Mesodermal cell (in vitro differentiated cells): ENCODE data around the gene ZBTB1.
"Not testable (repeated sequence)": the region's sequence is repeated elsewhere in the genome, so short reads cannot be mapped to it uniquely, and the experiment has no call there.

Source experiments
- H3K27ac ChIP-seq: 2 replicates; pipeline ENCODE4 v1.7.0; 2013; ENCODE audit warnings: mild to moderate bottlenecking, low read depth, low read length, moderate library complexity; ENCODE audit not compliant: severe bottlenecking
- H3K36me3 ChIP-seq: 2 replicates; pipeline ENCODE4 v1.7.1; 2013; ENCODE audit warnings: mild to moderate bottlenecking, low read length, moderate library complexity; ENCODE audit not compliant: control insufficient read depth, insufficient read depth
- H3K4me1 ChIP-seq: one replicate; pipeline ENCODE4 v1.7.1; 2013; ENCODE audit warnings: mild to moderate bottlenecking, low read length; ENCODE audit not compliant: insufficient read depth, control insufficient read depth, poor library complexity, severe bottlenecking
- H3K4me3 ChIP-seq: 2 replicates; pipeline ENCODE4 v1.7.0; 2013; ENCODE audit warnings: low read length, control low read depth, mild to moderate bottlenecking; ENCODE audit not compliant: insufficient read depth, poor library complexity, severe bottlenecking; ENCODE audit errors: extremely low read depth
- H3K9me3 ChIP-seq: 2 replicates; pipeline ENCODE4 v1.7.1; 2013; ENCODE audit warnings: mild to moderate bottlenecking, low read length, moderate library complexity; ENCODE audit not compliant: control insufficient read depth
- WGBS, 2 experiments: methylation state at CpG; one replicate each; pipeline ENCODE4 v1.1.5; 2013; ENCODE audit warnings: missing lambda C conversion rate in 2 of 2; ENCODE audit not compliant: insufficient coverage in 2 of 2; 5-methylcytosine and 5-hydroxymethylcytosine counted together

Gene ZBTB1

DNA sequence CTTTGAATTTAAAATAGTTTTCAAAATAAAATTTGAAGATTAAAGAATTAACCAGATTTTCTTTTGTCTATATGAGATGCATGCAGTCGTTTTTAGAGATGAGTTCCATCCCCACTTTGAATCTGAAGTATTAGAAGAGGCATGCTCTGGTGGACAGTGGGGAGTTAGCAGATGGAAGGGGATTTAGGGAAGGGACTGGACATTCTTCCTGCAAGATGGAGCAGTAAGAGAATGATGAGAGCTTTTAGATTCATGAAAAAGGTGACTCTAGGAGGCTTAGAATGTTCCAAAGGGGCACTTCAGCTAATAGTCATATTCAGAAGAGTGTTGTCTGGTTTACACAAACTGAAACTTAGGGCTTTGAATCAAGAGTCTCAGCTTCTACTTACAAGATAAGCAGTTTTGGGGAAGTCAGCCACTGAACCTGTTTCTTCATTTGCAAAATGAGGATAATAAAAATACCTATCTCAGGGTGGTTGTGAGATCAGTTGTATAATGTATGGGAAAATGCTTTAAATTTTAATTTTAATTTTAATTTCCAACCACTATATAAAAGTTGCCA lies 3.7 kb downstream of the ZBTB1 start:
- WGBS, 2 experiments: 75 to 83% methylated on average over 1 of the region's 1 CpG
- Histone ChIP-seq H3K4me1 (peaks cover 27% of the 10 kb centered on the region), H3K36me3 (peaks cover 7% of the 10 kb centered on the region), H3K9me3 (no peaks in the 10 kb centered on the region), H3K4me3 (no peak overlapping the region), H3K27ac (no peak overlapping the region)

DNA sequence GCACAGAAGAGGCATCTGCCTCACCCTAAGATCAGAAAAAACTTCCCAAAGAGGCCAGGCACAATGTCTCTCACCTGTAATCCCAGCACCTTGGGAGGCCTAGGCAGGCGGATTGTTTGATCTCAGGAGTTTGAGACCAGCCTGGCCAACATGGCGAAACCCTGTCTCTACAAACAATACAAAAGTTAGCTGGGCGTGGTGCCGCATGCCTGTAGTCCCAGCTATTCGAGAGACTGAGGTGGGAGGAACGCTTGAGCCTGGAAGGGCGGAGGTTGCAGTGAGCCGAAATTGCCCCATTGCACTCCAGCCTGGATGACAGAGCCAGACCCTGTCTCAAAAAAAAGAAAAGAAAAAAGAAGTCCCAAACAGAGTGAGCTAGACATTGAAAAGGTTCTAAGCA lies 4.5 kb downstream of the ZBTB1 start:
- no peak overlapping the region for H3K4me3 ChIP-seq
- peaks cover 10% of the 10 kb centered on the region for H3K36me3 ChIP-seq
- 69 to 90% methylated on average over 6 to 8 of the region's 8 CpGs for WGBS, 2 experiments
- peaks cover 27% of the 10 kb centered on the region for H3K4me1 ChIP-seq
- no peaks in the 10 kb centered on the region for H3K9me3 ChIP-seq
- no peak overlapping the region for H3K27ac ChIP-seq

DNA sequence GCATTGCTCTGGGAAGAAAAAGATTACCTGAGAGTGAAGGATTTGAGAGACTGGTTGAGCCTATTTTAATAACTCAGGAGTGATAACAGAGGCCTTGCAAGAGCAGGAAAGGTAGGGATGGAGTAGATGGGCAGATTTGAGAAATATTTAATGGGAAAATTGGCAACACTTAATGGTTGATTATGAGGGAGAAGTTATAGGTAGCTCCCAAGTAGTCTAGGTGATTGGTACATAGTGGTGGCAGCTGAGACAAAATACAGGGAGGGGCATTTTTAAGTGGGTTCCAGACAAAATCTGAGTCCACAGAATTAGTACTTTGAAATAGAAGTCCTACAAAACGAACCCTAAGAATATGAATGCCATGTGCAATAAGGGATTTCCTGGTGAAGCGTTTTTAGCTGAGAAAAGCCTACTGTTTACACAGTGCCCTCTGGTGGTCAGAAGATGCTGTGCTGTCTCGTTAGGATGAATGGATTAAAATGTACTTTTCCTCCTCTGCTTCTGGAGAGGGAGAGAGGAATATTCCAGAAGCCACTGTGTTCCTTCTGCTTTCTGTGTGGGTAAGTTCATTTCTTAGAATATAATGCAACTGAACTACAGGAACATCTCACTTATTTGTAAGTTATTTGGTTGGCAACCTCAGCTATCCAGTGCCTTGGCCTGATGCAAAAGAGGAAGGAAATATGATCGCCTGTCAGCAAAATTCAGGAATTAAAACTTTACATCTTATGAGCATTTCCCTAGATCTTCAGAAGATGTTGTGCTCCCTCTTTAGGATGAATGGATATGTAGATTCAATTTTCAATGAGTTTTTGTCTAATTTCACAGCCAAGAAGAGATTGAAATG lies 6.5 kb downstream of the ZBTB1 start:
- 0% methylated on average over 2 of the region's 4 CpGs; no CpG with 5 or more reads in 1 of the 2 experiments for WGBS, 2 experiments
- Histone ChIP-seq H3K36me3 (peaks cover 10% of the 10 kb centered on the region), H3K4me3 (no peak overlapping the region), H3K4me1 (peaks cover 27% of the 10 kb centered on the region), H3K9me3 (no peaks in the 10 kb centered on the region), H3K27ac (no peak overlapping the region)

DNA sequence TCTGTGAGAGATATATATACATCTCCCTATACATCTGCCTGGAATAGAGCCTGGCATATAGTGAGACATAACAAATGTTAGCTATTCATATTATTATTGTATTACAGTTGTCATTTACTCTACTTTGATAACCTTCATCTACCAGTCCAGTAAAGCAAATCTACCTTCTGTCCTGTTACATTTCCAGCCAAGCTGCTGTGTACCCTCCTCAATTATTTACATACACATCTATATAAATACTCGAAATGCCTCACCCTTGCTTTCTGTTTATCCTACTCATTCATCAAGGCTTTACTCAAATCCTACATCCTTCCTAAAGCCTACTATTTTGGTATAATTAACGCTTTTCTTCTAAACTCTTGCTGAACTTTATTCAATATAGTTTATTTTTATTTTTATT lies 8.7 kb downstream of the ZBTB1 start:
- WGBS, 2 experiments: 90 to 100% methylated on average over 1 of the region's 2 CpGs
- Histone ChIP-seq H3K4me1 (peaks cover 11% of the 10 kb centered on the region), H3K4me3 (no peak overlapping the region), H3K27ac (no peak overlapping the region), H3K9me3 (no peaks in the 10 kb centered on the region), H3K36me3 (peaks cover 10% of the 10 kb centered on the region)

DNA sequence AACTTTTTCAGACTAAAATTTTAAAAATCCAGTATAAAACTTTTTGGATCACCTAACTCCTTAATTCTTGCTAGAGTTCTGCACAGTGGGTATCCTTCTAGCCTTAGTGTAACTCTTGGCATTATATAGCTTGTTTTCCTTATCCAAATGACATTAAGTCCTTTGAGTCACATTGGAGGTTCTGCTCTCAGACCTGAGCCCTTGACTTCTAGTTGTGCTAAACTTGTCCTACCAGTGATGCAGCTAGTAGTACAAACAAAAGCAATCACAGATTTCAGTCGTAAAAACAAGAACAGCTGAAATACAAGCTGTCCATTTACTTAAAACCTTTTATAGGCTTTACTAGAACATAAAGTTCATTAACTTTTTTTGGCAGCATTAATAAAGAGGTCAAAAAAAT lies 10.5 kb downstream of the ZBTB1 start:
- no peaks in the 10 kb centered on the region for H3K9me3 ChIP-seq
- WGBS, 2 experiments: no CpG with 5 or more reads among the region's 1 CpG

DNA sequence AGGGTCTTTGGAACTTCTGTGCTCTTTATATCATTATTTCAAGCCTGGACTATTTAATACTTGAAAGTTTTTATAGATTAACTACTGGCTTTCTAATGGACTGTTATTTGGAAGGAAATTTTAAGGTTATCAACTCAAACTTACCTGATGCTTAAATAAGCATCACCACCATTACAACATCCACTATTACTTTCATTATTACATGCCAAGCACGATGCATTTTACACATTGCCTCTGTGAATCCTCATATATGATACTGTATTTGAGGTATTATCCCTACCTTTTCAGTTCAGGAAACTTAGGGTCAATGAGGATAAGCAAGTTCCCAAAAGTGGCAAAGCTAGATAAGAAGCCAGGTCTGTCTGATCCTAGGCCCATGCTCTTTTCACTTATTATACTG lies 12.4 kb downstream of the ZBTB1 start:
- no CpG with 5 or more reads among the region's 1 CpG for WGBS, 2 experiments
- Histone ChIP-seq H3K27ac (no peak overlapping the region), H3K9me3 (no peaks in the 10 kb centered on the region), H3K4me1 (no peaks in the 10 kb centered on the region), H3K36me3 (peaks cover 13% of the 10 kb centered on the region), H3K4me3 (no peak overlapping the region)

More for the DNA sequence above, 10.5 kb downstream of the ZBTB1 start:
- Histone ChIP-seq H3K4me1 (peaks cover 4% of the 10 kb centered on the region), H3K27ac (no peak overlapping the region), H3K4me3 (no peak overlapping the region), H3K36me3 (peaks cover 10% of the 10 kb centered on the region)

DNA sequence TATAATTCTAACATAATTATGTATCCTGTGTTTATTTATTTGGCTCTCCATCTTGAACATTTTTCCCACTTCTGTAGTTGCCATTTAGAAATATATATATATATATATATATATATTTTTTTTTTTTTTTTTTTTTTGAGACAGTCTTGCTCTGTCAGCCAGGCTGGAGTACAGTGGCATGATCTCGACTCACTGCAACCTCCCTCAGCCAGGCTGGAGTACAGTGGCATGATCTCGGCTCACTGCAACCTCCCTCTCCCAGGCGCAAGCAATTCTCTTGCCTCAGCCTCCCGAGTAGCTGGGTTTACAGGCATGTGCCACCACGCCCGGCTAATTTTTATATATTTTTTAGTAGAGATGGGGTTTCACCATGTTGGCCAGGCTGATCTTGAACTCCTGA lies 13.1 kb downstream of the ZBTB1 start:
- not testable (repeated sequence) for H3K4me3 ChIP-seq, H3K27ac ChIP-seq, H3K4me1 ChIP-seq, H3K9me3 ChIP-seq
- peaks cover 20% of the 10 kb centered on the region for H3K36me3 ChIP-seq
- WGBS, 2 experiments: 95 to 100% methylated on average over 2 to 6 of the region's 6 CpGs

DNA sequence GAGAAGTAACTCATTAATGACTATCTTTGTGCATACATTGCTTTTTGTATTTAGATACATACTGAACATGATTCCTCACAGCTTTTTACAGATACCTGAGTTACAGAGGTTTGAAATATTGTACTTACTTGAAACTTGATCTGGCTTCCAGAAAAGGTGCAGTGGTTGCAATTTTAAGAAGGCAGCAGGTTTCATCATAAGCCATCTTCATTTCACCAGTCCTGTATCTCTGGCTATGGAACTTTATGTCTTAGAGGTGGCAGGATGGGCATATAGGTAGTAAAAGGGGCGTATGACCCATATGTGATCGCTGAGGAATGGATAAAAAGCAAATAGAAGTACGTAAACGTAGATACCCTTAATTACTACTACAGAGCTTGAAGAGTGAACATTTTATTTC lies 13.7 kb downstream of the ZBTB1 start:
- no peaks in the 10 kb centered on the region for H3K4me1 ChIP-seq
- H3K27ac ChIP-seq: no peak overlapping the region
- WGBS, 2 experiments: 93% methylated on average over 3 of the region's 4 CpGs; no CpG with 5 or more reads in 1 of the 2 experiments
- H3K4me3 ChIP-seq: no peak overlapping the region
- no peaks in the 10 kb centered on the region for H3K9me3 ChIP-seq
- peaks cover 26% of the 10 kb centered on the region for H3K36me3 ChIP-seq

DNA sequence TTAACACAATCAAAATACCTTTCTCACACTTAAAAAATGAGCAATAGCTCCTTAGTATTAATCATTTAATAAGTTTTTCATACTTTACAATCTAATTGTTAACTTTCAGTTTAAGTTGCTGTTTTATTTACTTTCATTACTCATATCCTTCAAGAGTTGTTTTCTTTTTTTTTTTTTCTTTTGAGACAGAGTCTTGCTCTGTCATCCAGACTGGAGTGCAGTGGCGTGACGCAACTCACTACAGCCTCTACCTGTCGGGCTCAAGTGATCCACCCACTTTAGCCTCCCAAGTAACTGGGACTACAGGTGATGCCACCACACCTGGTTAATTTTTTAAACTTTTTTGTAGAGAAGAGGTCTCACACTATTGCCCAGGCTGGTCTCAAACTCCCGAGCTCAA lies 16.1 kb downstream of the ZBTB1 start:
- Histone ChIP-seq H3K4me3 (no peak overlapping the region), H3K27ac (no peak overlapping the region), H3K4me1 (no peaks in the 10 kb centered on the region), H3K36me3 (peaks cover 29% of the 10 kb centered on the region), H3K9me3 (no peaks in the 10 kb centered on the region)
- WGBS, 2 experiments: 80 to 98% methylated on average over 1 to 4 of the region's 4 CpGs

DNA sequence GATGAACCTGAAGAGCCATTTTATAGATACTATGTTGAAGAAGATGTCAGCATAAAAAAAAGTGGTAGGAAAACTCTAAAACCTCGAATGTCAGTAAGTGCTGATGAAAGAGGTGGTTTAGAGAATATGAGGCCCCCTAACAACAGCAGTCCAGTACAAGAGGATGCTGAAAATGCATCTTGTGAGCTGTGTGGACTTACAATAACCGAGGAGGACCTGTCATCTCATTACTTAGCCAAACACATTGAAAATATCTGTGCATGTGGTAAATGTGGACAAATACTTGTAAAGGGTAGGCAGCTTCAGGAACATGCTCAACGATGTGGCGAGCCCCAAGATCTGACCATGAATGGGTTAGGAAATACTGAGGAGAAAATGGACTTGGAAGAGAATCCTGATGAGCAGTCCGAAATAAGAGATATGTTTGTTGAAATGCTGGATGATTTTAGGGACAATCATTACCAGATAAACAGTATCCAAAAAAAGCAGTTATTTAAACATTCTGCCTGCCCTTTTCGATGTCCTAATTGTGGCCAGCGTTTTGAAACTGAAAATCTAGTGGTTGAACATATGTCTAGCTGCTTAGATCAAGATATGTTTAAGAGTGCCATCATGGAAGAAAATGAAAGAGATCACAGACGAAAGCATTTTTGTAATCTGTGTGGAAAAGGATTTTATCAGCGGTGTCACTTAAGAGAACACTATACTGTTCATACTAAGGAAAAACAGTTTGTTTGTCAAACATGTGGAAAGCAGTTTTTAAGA lies 18.2 kb downstream of the ZBTB1 start:
- Histone ChIP-seq H3K4me3 (no peak overlapping the region), H3K36me3 (peaks cover 42% of the 10 kb centered on the region), H3K4me1 (no peaks in the 10 kb centered on the region), H3K27ac (no peak overlapping the region), H3K9me3 (no peaks in the 10 kb centered on the region)
- WGBS, 2 experiments: 94 to 98% methylated on average over 5 to 6 of the region's 9 CpGs
